GM12875 (cell line): Measurements from ENCODE around the gene IRF3.

Experiments
- H3K4me3 ChIP-seq: one replicate; pipeline ENCODE4 v1.5.1; 2011; ENCODE audit warnings: low read depth, low read length, control low read depth
- TF ChIP-seq, protein P1 (sequence below): IDR thresholded peaks from 2 replicates; pipeline ENCODE4 v1.5.1; 2011; ENCODE audit warnings: low read depth, mild to moderate bottlenecking, control low read depth, inconsistent platforms, low read length, moderate library complexity, borderline replicate concordance; ENCODE audit not compliant: insufficient read depth

IRF3 gene

DNA sequence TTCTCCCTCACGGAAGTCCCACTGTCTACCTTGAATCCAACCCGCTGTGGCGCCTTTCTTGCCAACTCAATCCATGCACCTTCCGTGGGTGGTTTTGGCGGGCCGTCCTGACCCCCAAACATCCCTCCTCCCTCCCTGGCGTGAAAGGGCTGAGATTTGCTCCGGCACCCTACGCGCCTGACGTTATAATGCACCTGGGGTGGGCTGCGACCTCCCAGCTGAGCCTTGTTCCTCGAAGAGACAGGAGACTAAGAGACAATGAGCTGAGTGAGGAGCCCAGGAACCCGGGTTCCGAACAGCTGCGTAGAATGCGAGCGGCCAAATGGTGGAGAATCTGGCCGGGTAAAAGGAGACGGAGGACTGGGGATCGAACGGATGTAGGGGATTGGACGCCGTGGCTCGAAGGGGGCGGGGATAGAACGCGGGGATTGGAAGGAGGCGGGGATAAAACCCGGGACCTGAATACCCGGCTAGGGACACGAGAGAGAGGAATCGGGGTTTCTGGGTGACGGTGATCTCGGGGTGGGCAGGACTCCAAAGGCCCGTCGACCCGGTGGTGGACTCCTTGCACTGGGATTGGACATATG is 25.1 kb upstream of the IRF3 start, which contains the start of gene CPT1C:
CPT1C (plus strand) TSS at position 461 of the 587 bp plus-strand sequence. CDS start 1,137 bp downstream, outside the sequence.
- H3K4me3 ChIP-seq: no peak within 1 kb of the TSS
- TF ChIP-seq, protein P1, sequence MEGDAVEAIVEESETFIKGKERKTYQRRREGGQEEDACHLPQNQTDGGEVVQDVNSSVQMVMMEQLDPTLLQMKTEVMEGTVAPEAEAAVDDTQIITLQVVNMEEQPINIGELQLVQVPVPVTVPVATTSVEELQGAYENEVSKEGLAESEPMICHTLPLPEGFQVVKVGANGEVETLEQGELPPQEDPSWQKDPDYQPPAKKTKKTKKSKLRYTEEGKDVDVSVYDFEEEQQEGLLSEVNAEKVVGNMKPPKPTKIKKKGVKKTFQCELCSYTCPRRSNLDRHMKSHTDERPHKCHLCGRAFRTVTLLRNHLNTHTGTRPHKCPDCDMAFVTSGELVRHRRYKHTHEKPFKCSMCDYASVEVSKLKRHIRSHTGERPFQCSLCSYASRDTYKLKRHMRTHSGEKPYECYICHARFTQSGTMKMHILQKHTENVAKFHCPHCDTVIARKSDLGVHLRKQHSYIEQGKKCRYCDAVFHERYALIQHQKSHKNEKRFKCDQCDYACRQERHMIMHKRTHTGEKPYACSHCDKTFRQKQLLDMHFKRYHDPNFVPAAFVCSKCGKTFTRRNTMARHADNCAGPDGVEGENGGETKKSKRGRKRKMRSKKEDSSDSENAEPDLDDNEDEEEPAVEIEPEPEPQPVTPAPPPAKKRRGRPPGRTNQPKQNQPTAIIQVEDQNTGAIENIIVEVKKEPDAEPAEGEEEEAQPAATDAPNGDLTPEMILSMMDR: no peak

DNA sequence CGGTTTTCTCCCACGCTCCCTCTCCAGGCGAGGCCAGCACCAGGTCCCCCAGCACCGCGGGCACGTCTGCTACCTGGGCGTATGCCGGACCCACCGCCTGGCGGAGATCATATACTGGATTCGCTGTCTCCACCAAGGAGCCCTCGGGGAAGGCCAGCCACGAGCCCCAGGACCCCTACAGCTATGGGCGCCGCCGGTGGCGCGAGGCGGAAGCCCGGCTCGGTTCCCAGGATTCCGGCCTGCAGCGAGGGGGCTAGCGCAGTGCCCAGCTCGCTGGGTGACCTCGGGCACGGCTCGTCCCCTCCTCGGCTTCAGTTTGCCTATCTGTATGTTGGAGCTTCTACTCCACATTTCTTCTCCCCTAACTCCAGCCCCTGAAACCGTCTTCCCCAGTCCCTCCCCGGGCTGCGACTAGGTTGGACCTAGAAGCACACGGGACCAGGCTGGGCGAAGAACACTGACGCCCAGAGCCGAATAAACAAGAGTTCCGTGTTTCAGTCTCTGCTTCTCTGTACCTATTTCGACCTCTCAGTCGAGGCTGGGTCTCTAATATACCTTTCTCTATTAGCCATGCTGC is 24.5 kb upstream of the IRF3 start:
- TF ChIP-seq, protein P1: no peak
- H3K4me3 ChIP-seq: no peak overlapping the region

DNA sequence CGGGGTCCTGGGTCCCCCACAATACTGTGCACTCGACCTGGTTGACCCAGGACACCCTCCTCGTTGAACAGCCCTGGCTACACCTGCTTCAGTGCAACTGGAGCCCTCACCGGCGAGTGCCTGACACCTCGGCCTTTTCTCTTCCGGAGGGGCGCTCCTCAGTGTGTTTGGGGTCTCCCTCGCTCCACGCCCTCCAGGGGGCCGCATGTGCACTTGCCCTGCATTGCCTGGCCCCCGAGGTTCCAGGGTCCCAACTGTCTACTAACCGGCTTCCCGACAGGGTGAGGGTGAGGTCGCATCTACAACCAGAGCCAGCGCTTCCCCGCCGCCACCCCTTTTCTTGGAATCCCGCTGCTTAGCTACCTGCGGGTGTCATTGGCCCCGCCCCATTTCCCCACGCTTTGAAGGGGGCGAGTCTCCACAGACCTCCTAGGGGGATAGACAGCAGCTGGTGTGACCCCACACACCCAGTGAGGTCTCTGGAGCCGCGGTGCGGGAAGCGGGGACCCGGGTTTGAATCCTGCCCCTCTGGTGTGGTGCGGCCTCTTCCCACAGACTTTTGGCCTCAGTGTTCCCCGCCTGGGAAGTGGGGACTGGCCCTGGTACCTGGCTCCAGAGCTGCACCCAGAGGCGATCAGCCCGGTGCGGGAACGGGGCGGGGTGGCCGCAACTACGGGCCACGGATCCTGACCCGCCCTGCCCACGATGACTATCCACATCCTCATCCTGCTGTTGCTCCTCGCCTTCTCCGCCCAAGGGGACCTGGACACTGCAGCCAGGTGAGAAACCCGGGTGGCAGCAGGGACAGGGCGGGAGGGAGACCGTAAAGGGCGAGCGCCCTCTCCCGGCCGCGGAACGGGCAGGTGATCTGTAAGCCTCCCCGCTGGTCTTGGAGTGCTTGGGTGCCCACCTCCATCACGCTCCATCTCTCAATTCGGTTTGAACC is 23.7 kb upstream of the IRF3 start, which contains the start of gene ADM5:
ADM5 (plus strand) TSS at position 462 of the 946 bp plus-strand sequence; CDS start at position 706, 244 bp downstream.
- no peak within 1 kb of the TSS for H3K4me3 ChIP-seq
- TF ChIP-seq, protein P1: peak; percentile 36; the same call in 1 of the 2 replicates

DNA sequence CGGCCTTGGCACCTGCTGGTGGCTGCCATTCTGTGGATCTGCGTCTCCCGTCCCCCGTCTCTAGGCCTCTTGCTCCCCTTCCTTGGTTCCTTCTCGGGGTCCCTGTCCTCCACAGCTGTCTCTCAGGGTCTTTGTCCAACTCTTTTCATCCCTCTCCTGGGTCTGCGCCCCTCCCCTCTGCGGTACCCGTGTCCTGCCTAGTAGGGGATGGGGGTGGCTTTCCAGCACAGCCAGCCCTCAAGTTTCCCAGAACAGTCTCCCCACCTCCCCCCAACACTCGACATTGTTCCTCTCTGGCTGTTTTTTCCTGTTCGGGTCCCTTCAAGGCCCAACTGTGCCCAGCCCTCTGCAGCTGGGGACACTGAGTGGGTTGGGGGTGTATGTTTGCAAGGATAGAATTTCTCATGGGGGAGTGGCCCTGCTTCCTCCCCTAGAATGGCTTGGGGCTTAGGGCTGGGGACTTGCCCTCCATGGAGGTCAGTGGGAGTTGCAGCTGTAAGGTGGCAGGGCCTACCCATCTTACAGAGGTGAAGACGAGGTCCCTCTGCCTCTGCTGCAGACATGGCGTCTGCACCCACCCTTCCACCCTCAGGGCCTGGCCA is 23.0 kb upstream of the IRF3 start:
- no peak overlapping the region for H3K4me3 ChIP-seq
- TF ChIP-seq, protein P1: no peak

DNA sequence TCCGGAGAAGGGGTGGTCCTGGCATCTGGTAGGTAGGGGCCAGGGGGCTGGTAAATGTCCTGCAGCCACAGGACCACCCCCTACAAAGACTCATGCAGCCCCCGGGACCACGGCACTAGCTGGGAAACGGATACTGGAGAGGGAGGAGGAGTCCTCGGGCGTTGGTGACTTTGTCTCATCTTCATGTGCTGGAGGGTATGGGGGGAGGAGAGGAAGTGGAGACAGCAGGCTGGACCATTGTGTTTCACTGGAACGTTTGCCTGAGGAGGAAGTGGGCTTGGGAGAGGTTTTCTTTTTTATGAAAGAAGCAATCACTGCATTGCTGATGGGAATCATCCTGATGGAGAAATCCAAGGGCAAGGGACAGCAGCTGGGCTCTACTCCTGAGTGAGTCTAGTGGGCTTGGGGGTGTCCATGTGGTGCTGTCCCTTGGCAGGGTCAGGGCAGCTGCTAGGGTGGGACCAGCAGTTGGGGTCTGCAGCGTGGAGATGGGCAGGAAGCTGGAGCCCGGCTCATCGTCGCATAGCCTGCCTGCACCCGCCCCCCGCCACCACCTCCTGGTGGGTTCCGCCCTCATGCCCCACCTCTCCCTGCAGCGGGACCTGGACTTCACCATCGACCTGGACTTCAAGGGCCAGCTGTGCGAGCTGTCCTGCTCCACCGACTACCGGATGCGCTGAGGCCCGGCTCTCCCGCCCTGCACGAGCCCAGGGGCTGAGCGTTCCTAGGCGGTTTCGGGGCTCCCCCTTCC is 22.1 kb upstream of the IRF3 start:
- TF ChIP-seq, protein P1: no peak
- H3K4me3 ChIP-seq: no peak overlapping the region

DNA sequence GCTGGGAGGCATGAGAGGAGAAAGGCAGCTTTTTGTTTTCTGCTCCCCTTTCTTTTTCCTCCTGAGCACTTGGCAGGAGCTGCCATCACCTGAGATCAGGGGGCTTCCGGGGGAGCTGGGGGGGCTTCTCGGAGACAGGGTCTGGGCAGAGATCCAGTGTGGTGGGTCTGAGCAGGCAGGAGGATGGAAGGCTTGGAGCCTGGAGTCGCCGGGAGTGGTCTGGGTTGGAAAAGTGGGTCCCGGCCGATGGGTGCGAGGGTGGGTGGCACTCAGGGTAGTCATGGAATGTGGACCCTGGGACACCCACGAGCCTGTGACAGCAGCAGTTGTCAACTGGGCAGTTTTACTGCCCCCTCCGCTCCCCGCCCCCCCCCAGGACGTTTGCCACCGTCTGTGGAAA is 21.5 kb upstream of the IRF3 start:
- no peak overlapping the region for H3K4me3 ChIP-seq
- TF ChIP-seq, protein P1: no peak
